Peyer's patch (tissue), 4 donors: ENCODE measurements around the gene AUP1. TPM values are rescaled to one million over a fixed set of nuclear protein-coding genes. Genes with fewer than 3 reads are reported as not detected.

Experiments
- DNase-seq, 3 donors: peaks; one replicate each; pipeline ENCODE4 v3.0.0-alpha.2; 2017 to 2019
- H3K27ac ChIP-seq, 4 donors: fragments of 200-600 bp; sonication (generic); one replicate each; pipeline ENCODE4 v1.5.1; 2016 to 2019
- H3K27me3 ChIP-seq, 2 donors: fragments of 200-600 bp; sonication (generic); one replicate each; pipeline ENCODE4 v1.5.1; 2019
- H3K36me3 ChIP-seq, 3 donors: fragments of 200-600 bp; sonication (generic); one replicate each; pipeline ENCODE4 v1.5.1; 2016 to 2019
- H3K4me1 ChIP-seq, 4 donors: fragments of 200-600 bp; sonication (generic); one replicate each; pipeline ENCODE4 v1.5.1; 2016 to 2019
- H3K4me3 ChIP-seq, 4 donors: fragments of 200-600 bp; sonication (generic); 1 replicate in 3 of 4; 2 replicates in 1 of 4; pipeline ENCODE4 v1.5.1; 2016 to 2019; ENCODE audit warnings: mild to moderate bottlenecking in 1 of 4
- H3K9me3 ChIP-seq, 4 donors: fragments of 200-600 bp; sonication (generic); one replicate each; pipeline ENCODE4 v1.5.1; 2016 to 2019; ENCODE audit warnings: mild to moderate bottlenecking in 1 of 4
- CTCF ChIP-seq, 6 experiments: fragments of 450-650 bp in 4 of 6; fragments of 200-600 bp in 2 of 6; sonication (generic) in 1 of 6; IDR thresholded peaks; one replicate each; pipeline ENCODE4 v1.5.1; 2017 to 2019; ENCODE audit warnings: antibody characterized with exemption in 6 of 6, mild to moderate bottlenecking in 3 of 6, moderate library complexity in 1 of 6
- POLR2A ChIP-seq, 2 donors: fragments of 450-650 bp; IDR thresholded peaks; one replicate each; pipeline ENCODE4 v1.5.1; 2017; ENCODE audit warnings: antibody characterized with exemption in 2 of 2, mild to moderate bottlenecking in 2 of 2, moderate library complexity in 2 of 2
- total RNA-seq, 4 donors: library from RNA; depleted of rRNA; stranded (reverse); fragments of >200 nt; gene quantifications; one replicate each; pipeline ENCODE4 v1.1.0, GENCODE V29; 2016

The AUP1 gene
- total RNA-seq, 4 donors from 2014 or later: 183 to 233 (median 213) TPM

DNA sequence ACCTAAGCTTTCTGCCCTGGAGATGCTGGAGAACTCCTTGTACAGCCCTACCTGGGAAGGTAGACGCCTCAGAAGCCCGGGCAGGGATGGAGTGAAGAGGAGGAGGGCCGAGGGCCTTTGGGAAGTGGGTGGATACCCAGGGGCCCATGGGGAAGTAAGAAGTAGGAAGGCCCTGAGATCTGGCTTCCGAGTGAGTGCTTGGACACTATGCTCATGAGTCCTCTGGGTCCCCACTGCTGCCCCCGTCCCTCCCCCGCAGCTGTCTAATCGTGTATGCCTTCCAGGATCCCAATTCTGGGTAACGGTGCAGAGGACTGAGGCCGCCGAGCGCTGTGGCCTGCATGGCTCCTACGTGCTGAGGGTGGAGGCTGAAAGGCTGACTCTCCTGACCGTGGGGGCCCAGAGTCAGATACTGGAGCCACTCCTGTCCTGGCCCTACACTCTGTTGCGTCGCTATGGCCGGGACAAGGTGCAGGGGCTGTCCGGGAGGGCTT, 26.2 kb upstream of the AUP1 start:
- peak overlapping the region; percentile 75 to 92 (median 84) for H3K4me3 ChIP-seq
- no peak for DNase-seq
- peaks cover 0 to 7% (median 0%) of the 10 kb centered on the region in 3 donors for H3K36me3 ChIP-seq
- H3K27ac ChIP-seq: peak overlapping the region in 3 of 4 donors; percentile 81 to 87 (median 83)
- no peaks in the 10 kb centered on the region for H3K9me3 ChIP-seq
- no peak for TF ChIP-seq POLR2A (IDR thresholded peaks at IDR 0.05)
- no peak for TF ChIP-seq CTCF (IDR thresholded peaks at IDR 0.05)
- peaks cover 0 to 18% (median 4%) of the 10 kb centered on the region in 4 donors for H3K4me1 ChIP-seq
- H3K27me3 ChIP-seq: no peaks in the 10 kb centered on the region

DNA sequence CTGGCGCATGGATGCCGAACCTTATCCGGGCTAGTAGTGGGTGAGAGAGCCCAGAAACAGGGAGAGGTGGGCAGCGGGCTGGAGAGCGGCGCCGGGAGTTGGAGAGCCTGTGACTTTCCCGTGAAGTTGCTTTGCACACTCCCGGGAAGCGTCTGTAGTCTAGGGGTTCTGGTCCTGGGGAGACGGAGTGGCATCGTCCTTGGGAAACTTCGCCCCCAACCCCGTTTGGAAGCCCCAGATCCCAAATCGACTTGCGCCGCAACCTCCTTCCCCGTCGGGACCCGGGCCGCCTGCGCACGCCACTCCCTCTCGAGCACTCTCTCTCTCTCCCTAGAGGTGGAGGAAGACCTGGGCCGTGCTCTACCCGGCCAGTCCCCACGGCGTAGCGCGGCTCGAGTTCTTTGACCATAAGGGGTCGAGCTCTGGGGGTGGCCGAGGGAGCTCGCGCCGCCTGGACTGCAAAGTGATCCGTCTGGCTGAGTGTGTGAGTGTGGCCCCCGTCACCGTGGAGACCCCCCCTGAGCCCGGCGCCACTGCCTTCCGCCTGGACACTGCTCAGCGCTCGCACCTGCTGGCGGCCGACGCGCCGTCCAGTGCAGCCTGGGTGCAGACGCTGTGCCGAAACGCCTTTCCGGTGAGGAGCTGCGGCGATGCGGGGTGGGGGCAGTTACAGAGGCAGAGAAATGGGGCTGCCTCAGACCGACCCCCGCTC, 25.5 kb upstream of the AUP1 start:
- Histone ChIP-seq H3K4me1 (peaks cover 0 to 18% (median 4%) of the 10 kb centered on the region in 4 donors), H3K27me3 (no peaks in the 10 kb centered on the region), H3K27ac (peak overlapping the region; percentile 72 to 87 (median 82)), H3K36me3 (peaks cover 0 to 7% (median 0%) of the 10 kb centered on the region in 3 donors), H3K9me3 (no peaks in the 10 kb centered on the region), H3K4me3 (peak overlapping the region; percentile 75 to 92 (median 84))
- peak in 2 of 6 experiments; percentile 8 to 9 for TF ChIP-seq CTCF (IDR thresholded peaks at IDR 0.05)
- TF ChIP-seq POLR2A (IDR thresholded peaks at IDR 0.05): peak in 1 of 2 donors; percentile 22
- peak; percentile 52 to 79 (median 76) for DNase-seq

DNA sequence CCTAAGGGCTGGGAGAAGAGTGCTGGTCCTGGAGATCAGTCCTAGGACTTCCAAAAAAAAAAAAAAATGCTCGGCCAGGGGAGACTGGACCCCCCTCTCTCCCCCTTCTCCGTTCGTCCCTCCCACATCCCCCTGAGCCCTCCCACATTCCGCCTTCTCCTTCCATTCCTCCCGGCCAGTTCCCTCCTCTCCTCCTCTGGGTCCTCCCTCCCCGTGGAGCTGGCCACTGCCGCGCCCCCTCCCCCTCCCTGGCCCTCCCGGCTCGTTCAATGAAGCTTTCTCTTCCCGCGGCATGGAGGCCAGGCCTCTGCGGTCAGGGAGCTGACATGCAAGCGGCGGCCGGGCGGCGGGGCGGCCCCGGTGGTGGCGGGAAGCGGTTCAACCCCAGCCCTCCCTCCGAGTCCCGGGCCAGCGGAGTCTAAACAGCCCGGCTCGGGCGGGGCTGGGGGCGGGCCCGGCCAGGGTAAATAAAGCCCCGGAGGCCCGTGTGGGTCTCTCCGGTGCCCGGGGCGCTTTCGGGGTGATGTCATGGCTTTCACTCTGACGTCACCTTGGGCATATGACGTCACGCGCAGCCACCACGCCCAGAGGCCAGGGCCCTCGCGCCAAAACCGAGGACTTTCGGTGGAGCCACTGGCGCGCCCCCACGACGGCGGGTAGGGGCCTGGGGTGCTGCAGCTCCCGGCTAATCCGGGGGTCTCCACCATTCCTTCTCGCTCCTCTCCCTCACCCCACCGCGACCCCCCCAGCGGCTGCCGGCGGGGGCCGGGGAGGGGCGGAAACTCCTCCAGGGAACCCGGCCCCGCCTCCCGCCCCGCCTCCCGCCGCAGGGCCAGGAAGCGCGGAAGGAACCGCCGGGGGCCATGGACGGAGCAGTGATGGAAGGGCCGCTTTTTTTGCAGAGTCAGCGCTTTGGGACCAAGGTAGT, 24.6 kb upstream of the AUP1 start, which contains the start of the genes DOK1 and LOXL3:
Gene DOK1, plus strand, starts transcription at position 829 of the 928 bp plus-strand sequence. Its CDS starts 35 bp downstream, at position 864.
Gene LOXL3, minus strand, starts transcription at position 51 of the 928 bp plus-strand sequence. CDS start 1,308 bp downstream, outside the sequence.
- peak; percentile 91 to 96 (median 91) for DNase-seq
- Histone ChIP-seq H3K27me3 (no peaks in the 10 kb centered on the region), H3K9me3 (no peaks in the 10 kb centered on the region), H3K4me3 (peak within 1 kb of the TSS; percentile 75 to 92 (median 84)), H3K27ac (peak within 1 kb of the TSS; percentile 72 to 87 (median 82)), H3K36me3 (peaks cover 0 to 7% (median 0%) of the 10 kb centered on the region in 3 donors), H3K4me1 (peaks cover 0 to 24% (median 9%) of the 10 kb centered on the region in 4 donors)
- TF ChIP-seq CTCF (IDR thresholded peaks at IDR 0.05) (no peak), POLR2A (IDR thresholded peaks at IDR 0.05) (no peak)

DNA sequence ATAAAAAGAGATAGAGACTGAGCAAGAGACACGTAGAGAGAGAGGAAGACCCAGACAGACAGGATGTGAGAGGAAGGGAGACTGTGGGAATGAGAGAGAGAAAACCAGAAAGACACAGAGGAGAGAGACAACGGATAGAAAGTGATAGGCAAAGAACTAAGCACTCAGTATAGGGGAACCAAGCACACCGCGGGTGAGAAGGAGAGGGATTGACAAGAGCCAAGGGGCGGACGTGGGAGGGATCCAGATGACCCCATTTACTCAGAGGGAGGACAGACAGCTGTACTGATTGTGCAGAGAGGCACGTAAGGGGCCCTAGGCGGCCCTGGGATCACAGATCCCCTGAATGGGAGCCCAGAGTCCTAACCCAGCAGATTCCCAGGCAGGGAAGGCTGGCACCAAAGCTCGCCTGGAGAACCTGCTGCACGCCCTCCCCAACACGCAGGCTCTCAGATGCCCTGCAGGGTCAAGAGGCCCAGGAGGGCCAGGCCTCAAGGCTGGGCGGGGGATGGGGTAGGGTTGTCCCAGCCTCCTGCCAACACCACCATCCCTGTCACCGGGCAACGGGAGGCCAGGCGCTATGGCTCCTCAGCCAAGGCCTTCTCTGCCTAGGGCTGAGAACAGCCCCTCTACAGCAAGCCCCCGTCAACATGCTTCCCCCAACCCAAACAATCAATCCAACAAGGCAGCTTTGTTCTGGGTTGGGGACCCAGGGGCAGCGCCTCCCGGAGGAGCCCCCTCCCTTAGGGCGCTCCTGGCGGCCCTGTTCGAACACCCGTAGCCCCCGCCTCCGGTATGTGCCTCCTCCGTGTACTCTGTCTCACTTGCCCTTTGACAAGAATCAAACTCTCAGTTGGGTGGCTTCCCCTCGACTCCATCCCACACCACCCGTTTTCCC, 23.7 kb upstream of the AUP1 start:
- H3K4me3 ChIP-seq: peak overlapping the region; percentile 7 to 88 (median 78)
- H3K27ac ChIP-seq: peak overlapping the region; percentile 18 to 87 (median 76)
- peaks cover 0 to 7% (median 0%) of the 10 kb centered on the region in 3 donors for H3K36me3 ChIP-seq
- H3K4me1 ChIP-seq: peaks cover 0 to 29% (median 13%) of the 10 kb centered on the region in 4 donors
- H3K27me3 ChIP-seq: no peaks in the 10 kb centered on the region
- no peak for DNase-seq
- H3K9me3 ChIP-seq: no peaks in the 10 kb centered on the region
- TF ChIP-seq CTCF (IDR thresholded peaks at IDR 0.05) (no peak), POLR2A (IDR thresholded peaks at IDR 0.05) (no peak)
